ENCODE data around the gene TMX4. TPM values are rescaled to one million over a fixed set of nuclear protein-coding genes. Genes with fewer than 3 reads are reported as not detected.

TMX4 gene
- total RNA-seq, 1 experiment from 2014 or later: 47.4 TPM

- no peaks in the 10 kb centered on the region for H3K27me3 Mint-ChIP-seq (ENCODE audit: insufficient read depth, unreplicated experiment)
- no peak overlapping the region for H3K4me3 Mint-ChIP-seq (ENCODE audit: unreplicated experiment)
- H3K4me1 Mint-ChIP-seq (ENCODE audit: insufficient read depth, unreplicated experiment): no peaks in the 10 kb centered on the region
- no peak for DNase-seq (ENCODE audit: unreplicated experiment)
- intact Hi-C loops (cut with micrococcal nuclease): no loop called here
- no TSS peak for BruUV-seq (replicated peaks)
- TF ChIP-seq CTCF (IDR thresholded peaks at IDR 0.05; ENCODE audit: unreplicated experiment): no peak
- POLR2A ChIA-PET: interaction anchor here (0.6 to 0.7 kb wide), 2 partner anchors 48 to 68 kb away, joined by 3 read pairs; no protein-coding TSS in a partner anchor
- CTCF ChIA-PET: interaction anchor here (0.6 to 3.3 kb wide), 3 partner anchors 16 to 1357 kb away, joined by 3 to 9 read pairs (median 3); no protein-coding TSS in a partner anchor
- H3K27ac Mint-ChIP-seq (ENCODE audit: low read depth, unreplicated experiment): no peak overlapping the region
- H3K9me3 Mint-ChIP-seq (ENCODE audit: unreplicated experiment): peaks cover 2% of the 10 kb centered on the region
- H3K36me3 Mint-ChIP-seq (ENCODE audit: insufficient read depth, unreplicated experiment): peaks cover 10% of the 10 kb centered on the region
These were observed 43.6 kb downstream of the TMX4 start for GRCh38 chr20:7975851-7976414.

GRCh38 chr20:7974785-7975435 is 44.7 kb downstream of the TMX4 start:
- H3K9me3 Mint-ChIP-seq (ENCODE audit: unreplicated experiment): peaks cover 7% of the 10 kb centered on the region
- no peak overlapping the region for H3K27ac Mint-ChIP-seq (ENCODE audit: low read depth, unreplicated experiment)
- no peaks in the 10 kb centered on the region for H3K4me1 Mint-ChIP-seq (ENCODE audit: insufficient read depth, unreplicated experiment)
- H3K27me3 Mint-ChIP-seq (ENCODE audit: insufficient read depth, unreplicated experiment): no peaks in the 10 kb centered on the region
- TF ChIP-seq CTCF (IDR thresholded peaks at IDR 0.05; ENCODE audit: unreplicated experiment): no peak
- DNase-seq (ENCODE audit: unreplicated experiment): no peak
- intact Hi-C loops (cut with micrococcal nuclease): no loop called here
- no TSS peak for BruUV-seq (replicated peaks)
- CTCF ChIA-PET: interaction anchor here (0.6 to 5.7 kb wide), 6 partner anchors 8 to 1576 kb away, joined by 3 to 31 read pairs (median 4); no protein-coding TSS in a partner anchor
- peaks cover 5% of the 10 kb centered on the region for H3K36me3 Mint-ChIP-seq (ENCODE audit: insufficient read depth, unreplicated experiment)
- H3K4me3 Mint-ChIP-seq (ENCODE audit: unreplicated experiment): no peak overlapping the region
- POLR2A ChIA-PET: interaction anchor here (1.2 kb wide), 1 partner anchor 15 kb away, joined by 3 read pairs; no protein-coding TSS in a partner anchor

GRCh38 chr20:7971536-7972280 is 47.9 kb downstream of the TMX4 start:
- Mint-ChIP-seq H3K9me3 (ENCODE audit: unreplicated experiment) (peaks cover 7% of the 10 kb centered on the region), H3K4me1 (ENCODE audit: insufficient read depth, unreplicated experiment) (peaks cover 5% of the 10 kb centered on the region), H3K27me3 (ENCODE audit: insufficient read depth, unreplicated experiment) (no peaks in the 10 kb centered on the region), H3K36me3 (ENCODE audit: insufficient read depth, unreplicated experiment) (peaks cover 5% of the 10 kb centered on the region), H3K4me3 (ENCODE audit: unreplicated experiment) (no peak overlapping the region), H3K27ac (ENCODE audit: low read depth, unreplicated experiment) (no peak overlapping the region)
- intact Hi-C loops (cut with micrococcal nuclease): no loop called here
- no TSS peak for BruUV-seq (replicated peaks)
- ChIA-PET POLR2A (interaction anchor here (0.6 kb wide), 1 partner anchor 63 kb away, joined by 3 read pairs; no protein-coding TSS in a partner anchor), CTCF (interaction anchor here (0.8 to 5.7 kb wide), 5 partner anchors 11 to 1948 kb away, joined by 4 to 31 read pairs (median 7); no protein-coding TSS in a partner anchor)
- no peak for DNase-seq (ENCODE audit: unreplicated experiment)
- no peak for TF ChIP-seq CTCF (IDR thresholded peaks at IDR 0.05; ENCODE audit: unreplicated experiment)

Data from MCF 10A (cell line).